ENCODE data around the gene CLNK. TPM values are rescaled to one million over a fixed set of nuclear protein-coding genes. Genes with fewer than 3 reads are reported as not detected.
"Not testable (repeated sequence)": the region's sequence is repeated elsewhere in the genome, so short reads cannot be mapped to it uniquely, and the experiment has no call there.

The CLNK gene
- total RNA-seq, 1 experiment from 2014 or later = not detected

DNA sequence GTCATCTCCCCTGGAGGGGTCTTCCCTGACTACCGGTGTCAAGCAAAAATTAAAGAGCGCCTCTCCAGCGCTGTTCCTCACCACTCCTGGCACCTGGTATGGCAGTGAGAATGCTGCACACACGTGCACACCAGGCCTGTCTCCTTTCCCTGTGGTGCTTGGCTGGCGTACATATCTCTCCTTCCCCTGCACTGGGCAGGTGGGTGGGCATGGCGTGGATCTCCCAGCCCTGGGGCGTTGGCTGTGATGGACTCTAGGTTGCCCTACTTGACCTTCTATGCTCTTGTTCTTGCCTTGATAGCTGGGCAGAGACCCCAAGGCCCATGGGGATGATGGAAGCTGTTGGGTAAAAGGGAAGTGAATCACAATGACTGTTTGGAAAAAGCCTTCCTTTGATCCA lies 109.2 kb downstream of the CLNK start:
- no peak overlapping the region for H3K56ac ChIP-seq (ENCODE audit: insufficient read length, low read depth, low read length)
- H3K14ac ChIP-seq (ENCODE audit: insufficient read depth, low read length) = no peak overlapping the region
- no peak overlapping the region for H3K9ac ChIP-seq (ENCODE audit: extremely low read depth, insufficient read length, low read length)
- Mint-ChIP-seq H3K4me1 (peaks cover 23 to 26% of the 10 kb centered on the region in 2 experiments), H3K4me3 (no peak overlapping the region), H3K9me3 (peaks cover 0 to 7% of the 10 kb centered on the region in 2 experiments; a peak in 3 of 5 replicates), H3K36me3 (ENCODE audit: insufficient read depth in 1 of 3, low read depth in 3 of 3) (no peaks in the 10 kb centered on the region; a peak in 1 of 7 replicates), H3K27ac (no peak overlapping the region; a peak in 1 of 7 replicates), H3K27me3 (ENCODE audit: low read depth) (peaks cover 15% of the 10 kb centered on the region)
- no peak overlapping the region for H2BK12ac ChIP-seq (ENCODE audit: insufficient read length, low read depth, low read length)
- no peak overlapping the region for H2BK120ac ChIP-seq (ENCODE audit: low read depth, low read length, poor library complexity, severe bottlenecking)
- H2AK5ac ChIP-seq (ENCODE audit: insufficient read length, low read length) = no peak overlapping the region
- H3K9me3 ChIP-seq (ENCODE audit: control insufficient read depth, low read depth, low read length) = no peaks in the 10 kb centered on the region
- peaks cover 3% of the 10 kb centered on the region; the same call in 1 of the 2 replicates for H3K4me1 ChIP-seq (ENCODE audit: insufficient read depth, low read length)
- no peaks in the 10 kb centered on the region for H3K27me3 ChIP-seq (ENCODE audit: insufficient read depth, low read length)
- H3T11ph ChIP-seq (ENCODE audit: low read length) = no peak overlapping the region
- H4K8ac ChIP-seq (replicated peaks; ENCODE audit: insufficient read length, low read depth, low read length) = no peak overlapping the region
- no peak overlapping the region for H3K23ac ChIP-seq (ENCODE audit: insufficient read length, low read depth, low read length)
- H4K20me1 ChIP-seq (ENCODE audit: control insufficient read depth, insufficient read depth, insufficient read length) = no peaks in the 10 kb centered on the region
- H4K91ac ChIP-seq (ENCODE audit: insufficient read length, low read depth, low read length) = no peak overlapping the region
- WGBS (ENCODE audit: extremely low coverage, insufficient read length, low lambda C conversion rate) = no CpG with 5 or more reads among the region's 7 CpGs
- H3K4me2 ChIP-seq (ENCODE audit: insufficient read depth, insufficient read length, low read length) = no peak overlapping the region
- no peak overlapping the region for H3K4ac ChIP-seq (ENCODE audit: low read depth, low read length)
- no peak overlapping the region for H2BK20ac ChIP-seq (ENCODE audit: low read depth, low read length, poor library complexity, severe bottlenecking)
- no peak overlapping the region for H2BK15ac ChIP-seq (ENCODE audit: low read depth, low read length)
- no peak overlapping the region for H4K5ac ChIP-seq (ENCODE audit: insufficient read length, low read depth, low read length)
- no peak overlapping the region for H3K18ac ChIP-seq (ENCODE audit: insufficient read length, low read depth, low read length)
- H3K79me1 ChIP-seq (ENCODE audit: insufficient read depth, low read depth, low read length, poor library complexity, severe bottlenecking) = no peaks in the 10 kb centered on the region
- TF ChIP-seq, protein P1, sequence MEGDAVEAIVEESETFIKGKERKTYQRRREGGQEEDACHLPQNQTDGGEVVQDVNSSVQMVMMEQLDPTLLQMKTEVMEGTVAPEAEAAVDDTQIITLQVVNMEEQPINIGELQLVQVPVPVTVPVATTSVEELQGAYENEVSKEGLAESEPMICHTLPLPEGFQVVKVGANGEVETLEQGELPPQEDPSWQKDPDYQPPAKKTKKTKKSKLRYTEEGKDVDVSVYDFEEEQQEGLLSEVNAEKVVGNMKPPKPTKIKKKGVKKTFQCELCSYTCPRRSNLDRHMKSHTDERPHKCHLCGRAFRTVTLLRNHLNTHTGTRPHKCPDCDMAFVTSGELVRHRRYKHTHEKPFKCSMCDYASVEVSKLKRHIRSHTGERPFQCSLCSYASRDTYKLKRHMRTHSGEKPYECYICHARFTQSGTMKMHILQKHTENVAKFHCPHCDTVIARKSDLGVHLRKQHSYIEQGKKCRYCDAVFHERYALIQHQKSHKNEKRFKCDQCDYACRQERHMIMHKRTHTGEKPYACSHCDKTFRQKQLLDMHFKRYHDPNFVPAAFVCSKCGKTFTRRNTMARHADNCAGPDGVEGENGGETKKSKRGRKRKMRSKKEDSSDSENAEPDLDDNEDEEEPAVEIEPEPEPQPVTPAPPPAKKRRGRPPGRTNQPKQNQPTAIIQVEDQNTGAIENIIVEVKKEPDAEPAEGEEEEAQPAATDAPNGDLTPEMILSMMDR (conservative IDR thresholded peaks at IDR 0.05) = no peak
- no peak overlapping the region for H2BK5ac ChIP-seq (ENCODE audit: insufficient read length, low read length)
- no peak overlapping the region for H3K27ac ChIP-seq (ENCODE audit: insufficient read length, low read depth, low read length)
- H3K79me2 ChIP-seq (ENCODE audit: insufficient read depth, low read length) = no peaks in the 10 kb centered on the region
- H3K23me2 ChIP-seq (ENCODE audit: insufficient read length, low read depth, low read length, poor library complexity, severe bottlenecking) = no peaks in the 10 kb centered on the region
- no peak for DNase-seq
- no peak overlapping the region for H2AFZ ChIP-seq (ENCODE audit: low read length)

DNA sequence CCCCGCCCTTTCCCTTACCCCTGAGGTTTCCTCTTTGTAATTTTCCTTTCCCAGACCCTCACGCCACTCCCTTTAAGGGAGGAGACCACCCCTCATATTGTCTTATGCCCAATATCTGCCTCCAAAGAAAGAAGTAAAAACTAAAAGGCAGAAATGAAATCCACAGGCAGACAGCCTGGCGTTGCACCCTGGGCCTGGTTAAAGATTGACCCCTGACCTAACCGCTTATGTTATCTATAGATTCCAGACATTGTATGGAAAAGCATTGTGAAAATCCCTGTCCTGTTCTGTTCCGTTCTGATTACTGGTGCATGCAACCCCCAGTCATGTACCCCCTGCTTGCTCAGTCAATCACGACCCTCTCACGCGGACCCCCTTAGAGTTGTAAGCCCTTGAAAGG lies 110.0 kb downstream of the CLNK start:
- not testable (repeated sequence) for H2BK15ac ChIP-seq (ENCODE audit: low read depth, low read length); H3K27ac ChIP-seq (ENCODE audit: insufficient read length, low read depth, low read length); H2BK20ac ChIP-seq (ENCODE audit: low read depth, low read length, poor library complexity, severe bottlenecking); H4K8ac ChIP-seq (replicated peaks; ENCODE audit: insufficient read length, low read depth, low read length); H3K4me3 Mint-ChIP-seq; H4K91ac ChIP-seq (ENCODE audit: insufficient read length, low read depth, low read length); H3K36me3 Mint-ChIP-seq (ENCODE audit: insufficient read depth in 1 of 3, low read depth in 3 of 3); H3T11ph ChIP-seq (ENCODE audit: low read length); H3K27ac Mint-ChIP-seq; H3K4me1 ChIP-seq (ENCODE audit: insufficient read depth, low read length); H4K5ac ChIP-seq (ENCODE audit: insufficient read length, low read depth, low read length); H2AFZ ChIP-seq (ENCODE audit: low read length); H2AK5ac ChIP-seq (ENCODE audit: insufficient read length, low read length); H3K23me2 ChIP-seq (ENCODE audit: insufficient read length, low read depth, low read length, poor library complexity, severe bottlenecking); H3K56ac ChIP-seq (ENCODE audit: insufficient read length, low read depth, low read length); H2BK120ac ChIP-seq (ENCODE audit: low read depth, low read length, poor library complexity, severe bottlenecking); H3K9ac ChIP-seq (ENCODE audit: extremely low read depth, insufficient read length, low read length); H3K79me1 ChIP-seq (ENCODE audit: insufficient read depth, low read depth, low read length, poor library complexity, severe bottlenecking); H2BK12ac ChIP-seq (ENCODE audit: insufficient read length, low read depth, low read length); H3K9me3 ChIP-seq (ENCODE audit: control insufficient read depth, low read depth, low read length); H3K9me3 Mint-ChIP-seq; H3K14ac ChIP-seq (ENCODE audit: insufficient read depth, low read length); H3K27me3 ChIP-seq (ENCODE audit: insufficient read depth, low read length); DNase-seq; H3K18ac ChIP-seq (ENCODE audit: insufficient read length, low read depth, low read length); H2BK5ac ChIP-seq (ENCODE audit: insufficient read length, low read length); H3K4ac ChIP-seq (ENCODE audit: low read depth, low read length); H4K20me1 ChIP-seq (ENCODE audit: control insufficient read depth, insufficient read depth, insufficient read length); H3K79me2 ChIP-seq (ENCODE audit: insufficient read depth, low read length); H3K4me2 ChIP-seq (ENCODE audit: insufficient read depth, insufficient read length, low read length); H3K23ac ChIP-seq (ENCODE audit: insufficient read length, low read depth, low read length)
- peaks cover 18% of the 10 kb centered on the region in 2 experiments for H3K4me1 Mint-ChIP-seq
- no CpG with 5 or more reads among the region's 8 CpGs for WGBS (ENCODE audit: extremely low coverage, insufficient read length, low lambda C conversion rate)
- peaks cover 15% of the 10 kb centered on the region for H3K27me3 Mint-ChIP-seq (ENCODE audit: low read depth)

Data from H9 (cell line).